ENCODE results near the gene MNX1.

The MNX1 gene

DNA sequence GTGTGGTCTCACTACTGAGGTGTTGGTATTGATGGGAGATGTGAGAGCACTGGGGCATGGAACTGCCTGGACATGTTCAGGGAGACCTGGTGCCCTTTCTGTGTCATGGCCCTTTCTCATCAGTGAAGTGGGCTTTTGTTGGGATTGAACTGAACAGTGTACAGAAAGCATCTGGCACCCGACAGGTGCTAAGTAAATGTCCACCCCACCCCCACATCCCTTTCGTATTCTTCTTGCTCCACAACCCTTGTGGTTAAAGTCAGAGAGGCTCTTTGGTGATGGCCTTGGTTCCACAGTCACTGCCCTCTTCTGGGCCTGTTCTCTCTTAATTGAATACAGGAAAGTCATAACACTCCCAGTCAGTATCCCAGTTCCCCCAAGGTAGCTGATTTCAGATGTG lies 55.5 kb downstream of the MNX1 start:
- H3K36me3 ChIP-seq (ENCODE audit: insufficient read depth, low read length), result peaks cover 65% of the 10 kb centered on the region; the same call in 1 of the 2 replicates
- H3K4me2 ChIP-seq (ENCODE audit: low read depth, low read length, poor library complexity, severe bottlenecking), result peak overlapping the region; percentile 18
- H3K4me3 ChIP-seq (ENCODE audit: low read length, poor library complexity, severe bottlenecking), result no peak overlapping the region
- no peak overlapping the region for H2AFZ ChIP-seq (ENCODE audit: low read length)
- H3K9me2 ChIP-seq (replicated peaks; ENCODE audit: low read depth, low read length), result no peaks in the 10 kb centered on the region
- H3K27me3 ChIP-seq (ENCODE audit: insufficient read depth, low read length, poor library complexity, severe bottlenecking), result no peaks in the 10 kb centered on the region
- no peaks in the 10 kb centered on the region for H3F3A ChIP-seq (ENCODE audit: low read depth)
- no peak overlapping the region for H3K9ac ChIP-seq (ENCODE audit: low read depth, low read length, poor library complexity, severe bottlenecking)
- no peaks in the 10 kb centered on the region for H3K9me3 ChIP-seq (ENCODE audit: insufficient read depth, low read depth, low read length)
- TF ChIP-seq EZH2phosphoT487 (IDR thresholded peaks at IDR 0.05; ENCODE audit: borderline replicate concordance), result no peak
- TF ChIP-seq, protein P1, sequence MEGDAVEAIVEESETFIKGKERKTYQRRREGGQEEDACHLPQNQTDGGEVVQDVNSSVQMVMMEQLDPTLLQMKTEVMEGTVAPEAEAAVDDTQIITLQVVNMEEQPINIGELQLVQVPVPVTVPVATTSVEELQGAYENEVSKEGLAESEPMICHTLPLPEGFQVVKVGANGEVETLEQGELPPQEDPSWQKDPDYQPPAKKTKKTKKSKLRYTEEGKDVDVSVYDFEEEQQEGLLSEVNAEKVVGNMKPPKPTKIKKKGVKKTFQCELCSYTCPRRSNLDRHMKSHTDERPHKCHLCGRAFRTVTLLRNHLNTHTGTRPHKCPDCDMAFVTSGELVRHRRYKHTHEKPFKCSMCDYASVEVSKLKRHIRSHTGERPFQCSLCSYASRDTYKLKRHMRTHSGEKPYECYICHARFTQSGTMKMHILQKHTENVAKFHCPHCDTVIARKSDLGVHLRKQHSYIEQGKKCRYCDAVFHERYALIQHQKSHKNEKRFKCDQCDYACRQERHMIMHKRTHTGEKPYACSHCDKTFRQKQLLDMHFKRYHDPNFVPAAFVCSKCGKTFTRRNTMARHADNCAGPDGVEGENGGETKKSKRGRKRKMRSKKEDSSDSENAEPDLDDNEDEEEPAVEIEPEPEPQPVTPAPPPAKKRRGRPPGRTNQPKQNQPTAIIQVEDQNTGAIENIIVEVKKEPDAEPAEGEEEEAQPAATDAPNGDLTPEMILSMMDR (conservative IDR thresholded peaks at IDR 0.05; ENCODE audit: low read length), result no peak
- H3K79me2 ChIP-seq (ENCODE audit: insufficient read depth, low read length), result peaks cover 67% of the 10 kb centered on the region
- H3K4me1 ChIP-seq (ENCODE audit: insufficient read depth, low read length, poor library complexity, severe bottlenecking), result peaks cover 12% of the 10 kb centered on the region
- H4K20me1 ChIP-seq (ENCODE audit: insufficient read depth, low read length, poor library complexity, severe bottlenecking), result peaks cover 30% of the 10 kb centered on the region

All from Loucy (cell line).